Measurements from ENCODE around the gene EEF2K. TPM values are rescaled to one million over a fixed set of nuclear protein-coding genes. Genes with fewer than 3 reads are reported as not detected.
A peak's percentile ranks its signal among the peaks of the same experiment; 100 is the strongest.
"Not testable (repeated sequence)": the region's sequence is repeated elsewhere in the genome, so short reads cannot be mapped to it uniquely, and the experiment has no call there.

Gene EEF2K
- total and polyA plus RNA-seq, 7 donors: 3.6 to 54.8 (median 37.2) TPM

DNA sequence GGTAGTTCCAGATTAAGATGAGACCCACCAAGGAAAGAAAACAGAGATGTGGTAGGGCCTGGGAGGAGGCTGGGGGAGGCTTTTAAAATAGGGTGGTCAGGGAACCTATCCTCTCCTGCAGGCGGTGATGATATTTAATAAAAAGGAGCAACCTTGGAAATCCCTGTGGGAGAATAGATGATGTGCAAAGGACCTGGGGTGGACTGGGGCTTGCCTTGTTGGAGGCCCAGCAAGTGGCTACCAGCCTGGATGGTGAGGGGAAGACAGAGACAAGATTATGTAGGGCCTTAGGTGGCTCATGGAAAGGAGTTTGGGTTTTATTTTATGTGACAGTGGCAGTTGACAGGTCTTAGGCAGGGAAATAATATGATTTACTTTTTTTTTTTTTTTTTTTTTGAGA, 93.0 kb downstream of the EEF2K start:
- Histone ChIP-seq H3K9me3 (no peaks in the 10 kb centered on the region), H3K4me1 (peaks cover 0 to 39% (median 26%) of the 10 kb centered on the region in 4 donors), H3K27ac (peak overlapping the region; percentile 93 to 96 (median 95)), H3K27me3 (no peaks in the 10 kb centered on the region), H3K4me3 (no peak overlapping the region), H3K36me3 (peaks cover 0 to 21% (median 2%) of the 10 kb centered on the region in 4 donors)
- intact Hi-C loops (cut with DNase I): loop anchor here (5.0 kb wide), 4 partner anchors 48 to 347 kb away; partner anchors contain the start of gene UQCRC2
- no peak for DNase-seq
- WGBS, 2 donors: 97 to 100% methylated on average over 1 of the region's 1 CpG
- TF ChIP-seq POLR2A (IDR thresholded peaks at IDR 0.05) (no peak), EP300 (IDR thresholded peaks at IDR 0.05) (no peak), POLR2AphosphoS5 (IDR thresholded peaks at IDR 0.05) (no peak)
- TF ChIP-seq, protein P1, sequence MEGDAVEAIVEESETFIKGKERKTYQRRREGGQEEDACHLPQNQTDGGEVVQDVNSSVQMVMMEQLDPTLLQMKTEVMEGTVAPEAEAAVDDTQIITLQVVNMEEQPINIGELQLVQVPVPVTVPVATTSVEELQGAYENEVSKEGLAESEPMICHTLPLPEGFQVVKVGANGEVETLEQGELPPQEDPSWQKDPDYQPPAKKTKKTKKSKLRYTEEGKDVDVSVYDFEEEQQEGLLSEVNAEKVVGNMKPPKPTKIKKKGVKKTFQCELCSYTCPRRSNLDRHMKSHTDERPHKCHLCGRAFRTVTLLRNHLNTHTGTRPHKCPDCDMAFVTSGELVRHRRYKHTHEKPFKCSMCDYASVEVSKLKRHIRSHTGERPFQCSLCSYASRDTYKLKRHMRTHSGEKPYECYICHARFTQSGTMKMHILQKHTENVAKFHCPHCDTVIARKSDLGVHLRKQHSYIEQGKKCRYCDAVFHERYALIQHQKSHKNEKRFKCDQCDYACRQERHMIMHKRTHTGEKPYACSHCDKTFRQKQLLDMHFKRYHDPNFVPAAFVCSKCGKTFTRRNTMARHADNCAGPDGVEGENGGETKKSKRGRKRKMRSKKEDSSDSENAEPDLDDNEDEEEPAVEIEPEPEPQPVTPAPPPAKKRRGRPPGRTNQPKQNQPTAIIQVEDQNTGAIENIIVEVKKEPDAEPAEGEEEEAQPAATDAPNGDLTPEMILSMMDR (IDR thresholded peaks at IDR 0.05): no peak

DNA sequence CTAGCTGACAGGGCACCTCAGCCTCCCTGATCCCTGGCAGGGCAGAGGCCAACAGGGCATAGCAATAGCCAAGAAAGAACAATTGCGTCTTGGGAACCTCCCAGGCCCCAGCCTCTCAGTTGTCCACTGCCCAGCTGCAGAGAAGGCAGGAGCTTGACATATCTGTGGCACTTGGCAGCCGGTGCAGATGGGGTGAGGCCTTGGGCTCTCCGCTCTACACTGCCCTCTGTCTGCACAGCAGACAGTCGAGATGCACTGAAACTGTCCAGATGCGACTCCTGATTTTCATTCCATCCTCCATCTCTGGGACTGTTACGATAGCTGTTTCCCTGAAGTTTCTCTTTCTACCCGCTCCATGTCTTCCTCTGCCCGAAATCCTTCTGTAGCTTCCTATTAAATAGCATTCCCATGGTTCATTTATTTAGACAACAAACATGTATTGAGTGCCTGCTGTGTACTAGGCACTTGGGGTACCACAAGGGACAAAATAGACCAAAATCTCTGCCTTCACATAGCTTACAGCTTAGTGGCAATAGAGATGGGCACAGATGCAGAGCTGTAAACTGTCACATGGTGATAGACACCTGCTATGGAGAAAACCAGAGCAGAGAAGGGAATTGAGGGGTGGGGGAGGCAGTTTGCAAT, 94.5 kb downstream of the EEF2K start:
- Histone ChIP-seq H3K27me3 (no peaks in the 10 kb centered on the region), H3K4me3 (no peak overlapping the region), H3K4me1 (peaks cover 0 to 39% (median 26%) of the 10 kb centered on the region in 4 donors), H3K27ac (peak overlapping the region; percentile 17 to 96 (median 69)), H3K36me3 (peaks cover 0 to 36% (median 10%) of the 10 kb centered on the region in 4 donors), H3K9me3 (no peaks in the 10 kb centered on the region)
- DNase-seq: peak; percentile 76
- intact Hi-C loops (cut with DNase I): no loop called here
- TF ChIP-seq POLR2A (IDR thresholded peaks at IDR 0.05): no peak
- TF ChIP-seq POLR2AphosphoS5 (IDR thresholded peaks at IDR 0.05): peak in 2 of 4 donors; percentile 6 to 48
- TF ChIP-seq, protein P1 (IDR thresholded peaks at IDR 0.05): peak in 3 of 4 experiments; percentile 43 to 57 (median 47)
- TF ChIP-seq EP300 (IDR thresholded peaks at IDR 0.05): no peak
- 36 to 45% methylated on average over 8 of the region's 8 CpGs for WGBS, 2 donors

GRCh38 chr16:22301423-22301822, 95.3 kb downstream of the EEF2K start:
- H3K27ac ChIP-seq; H3K27me3 ChIP-seq; intact Hi-C loops (cut with DNase I); H3K9me3 ChIP-seq; DNase-seq; H3K4me3 ChIP-seq: not testable (repeated sequence)
- peaks cover 0 to 44% (median 14%) of the 10 kb centered on the region in 4 donors for H3K36me3 ChIP-seq
- WGBS, 2 donors: 94% methylated on average over 7 of the region's 7 CpGs
- peaks cover 0 to 33% (median 23%) of the 10 kb centered on the region in 4 donors for H3K4me1 ChIP-seq

DNA sequence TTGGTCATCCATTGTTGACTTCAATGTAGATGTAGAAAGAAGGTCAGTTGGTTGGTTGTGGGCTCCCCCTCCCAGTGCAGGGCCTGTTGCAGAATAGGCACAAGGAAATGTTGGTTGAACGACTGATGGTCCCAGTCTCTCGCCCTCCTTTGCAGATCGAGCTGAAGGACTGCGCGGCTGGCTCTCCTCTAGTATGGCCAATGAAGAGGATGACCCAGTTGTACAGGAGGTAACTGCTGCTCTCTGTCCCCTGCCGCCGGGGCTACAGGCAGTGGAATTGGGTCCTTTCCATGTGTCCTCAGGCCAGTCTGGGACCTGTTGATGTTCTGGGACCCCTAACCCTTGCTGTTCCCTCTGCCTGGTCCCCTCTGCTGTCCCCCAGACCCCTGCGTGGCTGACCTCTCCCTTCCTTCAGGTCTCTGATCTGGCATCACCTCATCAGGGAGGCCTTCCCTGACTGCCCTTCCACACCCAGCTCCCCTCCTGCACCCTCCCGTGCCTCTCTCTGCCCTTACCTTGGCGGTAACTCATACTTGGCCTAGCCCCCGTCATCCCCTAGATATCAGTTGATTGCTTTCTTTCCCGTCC, 96.8 kb downstream of the EEF2K start:
- intact Hi-C loops (cut with DNase I): no loop called here
- TF ChIP-seq POLR2A (IDR thresholded peaks at IDR 0.05): no peak
- TF ChIP-seq EP300 (IDR thresholded peaks at IDR 0.05): no peak
- TF ChIP-seq, protein P1 (IDR thresholded peaks at IDR 0.05): no peak
- no peak for TF ChIP-seq POLR2AphosphoS5 (IDR thresholded peaks at IDR 0.05)
- H3K4me1 ChIP-seq: peaks cover 0 to 29% (median 20%) of the 10 kb centered on the region in 4 donors
- H3K27ac ChIP-seq: no peak overlapping the region
- H3K27me3 ChIP-seq: no peaks in the 10 kb centered on the region
- no peak overlapping the region for H3K4me3 ChIP-seq
- no peak for DNase-seq
- 94 to 96% methylated on average over 12 of the region's 12 CpGs for WGBS, 2 donors
- H3K9me3 ChIP-seq: no peaks in the 10 kb centered on the region
- H3K36me3 ChIP-seq: peaks cover 0 to 59% (median 23%) of the 10 kb centered on the region in 4 donors

DNA sequence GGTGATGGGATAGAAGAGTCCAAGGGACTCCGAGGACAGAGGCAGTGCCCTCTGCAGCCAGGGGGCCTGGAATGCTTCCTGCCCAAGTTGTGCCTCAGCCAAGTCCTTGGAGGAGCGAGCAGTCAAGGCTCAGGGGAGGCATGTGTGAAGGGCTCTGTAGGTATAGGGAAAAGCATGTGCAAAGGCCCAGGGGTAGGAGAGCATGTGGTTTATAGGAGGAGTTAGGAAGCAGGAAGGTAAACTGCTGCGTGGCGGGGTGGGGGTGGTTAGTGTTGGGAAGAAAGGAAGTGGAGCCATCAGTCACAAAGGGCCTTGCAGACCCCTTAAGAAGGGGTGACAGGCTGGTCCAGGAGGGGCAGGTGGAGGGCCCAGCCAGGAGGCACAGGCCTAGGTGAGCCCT, 98.3 kb downstream of the EEF2K start:
- Histone ChIP-seq H3K27ac (no peak overlapping the region), H3K9me3 (no peaks in the 10 kb centered on the region), H3K4me1 (peaks cover 0 to 16% (median 12%) of the 10 kb centered on the region in 4 donors), H3K36me3 (peaks cover 6 to 74% (median 34%) of the 10 kb centered on the region in 4 donors), H3K27me3 (no peaks in the 10 kb centered on the region), H3K4me3 (no peak overlapping the region)
- WGBS, 2 donors: 97 to 98% methylated on average over 4 of the region's 4 CpGs
- TF ChIP-seq, protein P1 (IDR thresholded peaks at IDR 0.05): no peak
- no peak for TF ChIP-seq POLR2AphosphoS5 (IDR thresholded peaks at IDR 0.05)
- no peak for TF ChIP-seq POLR2A (IDR thresholded peaks at IDR 0.05)
- TF ChIP-seq EP300 (IDR thresholded peaks at IDR 0.05): no peak
- intact Hi-C loops (cut with DNase I): no loop called here
- no peak for DNase-seq

Data from sigmoid colon (tissue), 7 donors.